ENCODE results near the gene C1orf216. TPM values are rescaled to one million over a fixed set of nuclear protein-coding genes. Genes with fewer than 3 reads are reported as not detected.

C1orf216 gene
- total RNA-seq, 1 experiment from 2014 or later: 11.5 TPM

DNA sequence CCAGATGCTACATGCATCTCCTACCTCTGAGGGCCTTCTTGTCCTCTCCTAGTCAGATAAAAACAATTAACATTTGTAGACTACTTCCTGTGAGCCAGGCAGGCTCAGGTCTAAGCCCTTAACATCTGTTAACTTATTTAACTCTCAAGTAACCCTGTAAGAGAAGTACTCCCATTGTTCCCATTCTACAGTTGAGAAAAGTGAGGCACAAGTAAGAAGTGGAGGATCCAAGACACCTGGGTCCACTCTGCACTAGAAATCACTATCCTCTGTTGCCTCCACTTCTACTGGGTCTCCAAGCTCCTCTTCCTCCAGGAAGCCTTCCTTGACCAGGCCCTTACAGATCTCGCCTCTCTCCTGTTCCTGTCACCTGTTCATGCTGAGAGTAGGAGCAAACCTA is 9.7 kb downstream of the C1orf216 start:
- BruUV-seq (replicated peaks): no TSS peak
- peaks cover 9% of the 10 kb centered on the region for H3K4me1 Mint-ChIP-seq (ENCODE audit: low read depth, unreplicated experiment)
- DNase-seq: no peak
- intact Hi-C loops (cut with micrococcal nuclease; ENCODE audit: unreplicated experiment): no loop called here
- H3K27me3 Mint-ChIP-seq (ENCODE audit: unreplicated experiment): peaks cover 59% of the 10 kb centered on the region
- CTCF ChIA-PET: interaction anchor here (0.6 kb wide), 1 partner anchor 462 kb away, joined by 3 read pairs; no protein-coding TSS in a partner anchor
- TF ChIP-seq, protein P1, sequence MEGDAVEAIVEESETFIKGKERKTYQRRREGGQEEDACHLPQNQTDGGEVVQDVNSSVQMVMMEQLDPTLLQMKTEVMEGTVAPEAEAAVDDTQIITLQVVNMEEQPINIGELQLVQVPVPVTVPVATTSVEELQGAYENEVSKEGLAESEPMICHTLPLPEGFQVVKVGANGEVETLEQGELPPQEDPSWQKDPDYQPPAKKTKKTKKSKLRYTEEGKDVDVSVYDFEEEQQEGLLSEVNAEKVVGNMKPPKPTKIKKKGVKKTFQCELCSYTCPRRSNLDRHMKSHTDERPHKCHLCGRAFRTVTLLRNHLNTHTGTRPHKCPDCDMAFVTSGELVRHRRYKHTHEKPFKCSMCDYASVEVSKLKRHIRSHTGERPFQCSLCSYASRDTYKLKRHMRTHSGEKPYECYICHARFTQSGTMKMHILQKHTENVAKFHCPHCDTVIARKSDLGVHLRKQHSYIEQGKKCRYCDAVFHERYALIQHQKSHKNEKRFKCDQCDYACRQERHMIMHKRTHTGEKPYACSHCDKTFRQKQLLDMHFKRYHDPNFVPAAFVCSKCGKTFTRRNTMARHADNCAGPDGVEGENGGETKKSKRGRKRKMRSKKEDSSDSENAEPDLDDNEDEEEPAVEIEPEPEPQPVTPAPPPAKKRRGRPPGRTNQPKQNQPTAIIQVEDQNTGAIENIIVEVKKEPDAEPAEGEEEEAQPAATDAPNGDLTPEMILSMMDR (IDR thresholded peaks at IDR 0.05; ENCODE audit: unreplicated experiment): no peak
- H3K36me3 Mint-ChIP-seq (ENCODE audit: insufficient read depth, unreplicated experiment): peaks cover 13% of the 10 kb centered on the region
- no peaks in the 10 kb centered on the region for H3K9me3 Mint-ChIP-seq (ENCODE audit: low read depth, unreplicated experiment)
- no peak overlapping the region for H3K27ac Mint-ChIP-seq (ENCODE audit: unreplicated experiment)
- peak overlapping the region; percentile 66 for H3K4me3 Mint-ChIP-seq (ENCODE audit: low read depth, unreplicated experiment)

DNA sequence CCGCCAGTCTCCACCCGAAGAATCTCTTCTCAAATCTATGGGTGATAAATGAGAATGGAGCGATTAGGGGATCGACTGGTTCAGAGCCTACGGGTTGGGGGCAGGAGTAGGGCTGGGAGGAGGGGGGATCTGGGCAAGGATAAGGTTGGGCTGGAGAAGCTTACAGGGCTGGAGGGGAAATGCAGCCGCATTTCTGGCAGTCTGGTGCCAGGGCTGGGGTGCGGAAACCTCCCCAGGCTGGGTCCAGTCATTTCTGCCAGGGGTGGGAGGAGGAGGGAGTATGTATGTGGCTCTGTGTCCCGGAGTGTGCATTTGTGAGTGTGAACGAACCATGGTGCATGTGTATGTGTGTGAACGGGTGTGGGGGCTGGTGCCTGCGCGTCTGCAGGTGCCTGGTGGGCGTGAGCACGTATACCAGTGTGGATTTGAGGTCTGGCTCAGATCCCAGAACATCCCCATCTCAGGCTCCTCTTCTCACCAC is 10.2 kb downstream of the C1orf216 start:
- Mint-ChIP-seq H3K4me3 (ENCODE audit: low read depth, unreplicated experiment) (peak overlapping the region; percentile 66), H3K27ac (ENCODE audit: unreplicated experiment) (no peak overlapping the region), H3K27me3 (ENCODE audit: unreplicated experiment) (peaks cover 62% of the 10 kb centered on the region), H3K9me3 (ENCODE audit: low read depth, unreplicated experiment) (no peaks in the 10 kb centered on the region), H3K36me3 (ENCODE audit: insufficient read depth, unreplicated experiment) (peaks cover 13% of the 10 kb centered on the region), H3K4me1 (ENCODE audit: low read depth, unreplicated experiment) (peaks cover 9% of the 10 kb centered on the region)
- no peak for DNase-seq
- CTCF ChIA-PET: interaction anchor here (0.6 kb wide), 1 partner anchor 461 kb away, joined by 3 read pairs; no protein-coding TSS in a partner anchor
- BruUV-seq (replicated peaks): no TSS peak
- TF ChIP-seq, protein P1 (IDR thresholded peaks at IDR 0.05; ENCODE audit: unreplicated experiment): no peak
- intact Hi-C loops (cut with micrococcal nuclease; ENCODE audit: unreplicated experiment): no loop called here

DNA sequence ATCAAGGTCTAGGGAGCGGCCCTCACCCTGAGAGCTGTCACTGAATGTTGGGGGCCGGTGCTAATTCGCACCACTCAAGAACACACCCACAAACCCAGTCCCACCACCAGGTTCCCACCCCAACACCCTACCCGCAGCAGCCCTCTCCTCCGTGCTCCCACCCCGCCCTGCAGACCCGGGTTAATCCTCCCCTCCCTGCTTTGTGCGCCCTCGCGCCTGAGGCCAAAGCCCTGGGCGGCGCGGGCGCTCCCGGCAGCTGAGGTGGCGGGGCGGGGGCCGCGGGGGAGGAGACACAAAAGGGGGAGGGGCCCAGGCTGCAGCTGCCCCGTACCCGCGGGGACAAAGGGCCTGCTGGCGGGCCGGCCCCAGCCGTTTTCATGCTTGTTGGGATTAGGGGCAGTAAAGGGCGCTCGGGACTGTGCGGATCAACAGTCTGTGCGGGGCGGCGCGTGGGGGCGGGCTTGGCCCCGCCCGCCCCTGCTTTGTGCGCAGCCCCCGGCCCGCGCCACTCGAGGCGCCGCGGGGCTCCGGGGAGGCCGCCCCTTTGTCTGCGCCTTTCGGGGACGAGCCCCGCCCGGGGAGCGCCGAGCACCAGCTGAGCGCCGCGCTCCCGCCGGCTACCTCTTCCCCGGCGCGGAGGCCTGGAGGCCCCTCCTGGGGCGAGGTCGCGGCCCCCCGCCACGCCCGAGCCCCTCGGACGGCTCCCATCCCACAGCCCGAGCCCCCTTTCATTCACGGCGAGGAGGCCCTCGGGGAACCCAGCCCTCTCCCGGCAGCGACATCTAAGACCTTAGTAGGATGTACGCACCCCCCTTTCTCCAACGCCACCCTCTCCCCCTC is 10.9 kb downstream of the C1orf216 start:
- peaks cover 9% of the 10 kb centered on the region for H3K4me1 Mint-ChIP-seq (ENCODE audit: low read depth, unreplicated experiment)
- peak; percentile 45 for DNase-seq
- intact Hi-C loops (cut with micrococcal nuclease; ENCODE audit: unreplicated experiment): no loop called here
- CTCF ChIA-PET: interaction anchor here (0.8 to 1.1 kb wide), 2 partner anchors 8 to 10 kb away, joined by 3 to 8 read pairs; no protein-coding TSS in a partner anchor
- no peaks in the 10 kb centered on the region for H3K9me3 Mint-ChIP-seq (ENCODE audit: low read depth, unreplicated experiment)
- peaks cover 13% of the 10 kb centered on the region for H3K36me3 Mint-ChIP-seq (ENCODE audit: insufficient read depth, unreplicated experiment)
- H3K27ac Mint-ChIP-seq (ENCODE audit: unreplicated experiment): no peak overlapping the region
- no TSS peak for BruUV-seq (replicated peaks)
- TF ChIP-seq, protein P1 (IDR thresholded peaks at IDR 0.05; ENCODE audit: unreplicated experiment): no peak
- peak overlapping the region; percentile 66 for H3K4me3 Mint-ChIP-seq (ENCODE audit: low read depth, unreplicated experiment)
- peaks cover 69% of the 10 kb centered on the region for H3K27me3 Mint-ChIP-seq (ENCODE audit: unreplicated experiment)

DNA sequence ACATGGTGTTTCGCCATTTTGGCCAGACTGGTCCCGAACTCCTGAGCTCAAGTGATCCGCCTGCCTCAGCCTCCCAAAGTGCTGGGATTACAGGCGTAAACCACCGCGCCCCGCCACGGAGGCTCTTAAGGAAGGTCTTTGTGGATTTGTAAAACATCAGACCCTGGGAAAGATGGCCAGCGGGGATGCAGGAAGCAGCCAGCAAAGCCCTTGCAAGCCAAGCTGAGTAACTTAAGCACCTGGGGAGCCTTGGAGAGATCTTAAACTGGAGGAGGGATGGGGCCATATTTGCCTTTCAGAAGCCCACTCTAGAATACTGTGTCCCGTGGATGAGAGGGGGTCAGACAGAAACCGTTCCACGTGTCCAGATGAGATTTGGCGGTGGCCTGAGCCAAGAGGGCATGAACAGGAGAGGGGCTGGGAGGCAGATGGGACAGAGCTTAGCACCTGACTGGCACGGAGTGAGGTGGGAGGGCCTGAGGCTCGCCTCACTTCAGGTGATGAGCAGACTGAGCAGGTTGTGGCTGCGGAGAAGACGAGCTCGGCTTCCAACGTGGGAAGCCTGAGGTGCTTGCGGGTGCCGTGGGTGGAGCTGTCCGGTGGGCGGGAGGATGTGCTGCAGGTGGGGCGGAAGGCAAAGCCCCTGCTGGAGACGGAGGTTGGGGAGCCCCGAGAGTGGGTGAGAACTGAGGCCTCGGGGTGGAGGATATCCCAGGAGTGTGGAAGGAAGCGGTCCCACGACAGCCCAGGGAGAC is 11.7 kb downstream of the C1orf216 start:
- peaks cover 13% of the 10 kb centered on the region for H3K36me3 Mint-ChIP-seq (ENCODE audit: insufficient read depth, unreplicated experiment)
- no peak overlapping the region for H3K27ac Mint-ChIP-seq (ENCODE audit: unreplicated experiment)
- TF ChIP-seq, protein P1 (IDR thresholded peaks at IDR 0.05; ENCODE audit: unreplicated experiment): no peak
- no TSS peak for BruUV-seq (replicated peaks)
- intact Hi-C loops (cut with micrococcal nuclease; ENCODE audit: unreplicated experiment): no loop called here
- CTCF ChIA-PET: interaction anchor here (0.8 to 1.1 kb wide), 2 partner anchors 9 to 10 kb away, joined by 3 to 8 read pairs; no protein-coding TSS in a partner anchor
- H3K27me3 Mint-ChIP-seq (ENCODE audit: unreplicated experiment): peaks cover 77% of the 10 kb centered on the region
- DNase-seq: no peak
- peak overlapping the region; percentile 66 for H3K4me3 Mint-ChIP-seq (ENCODE audit: low read depth, unreplicated experiment)
- H3K4me1 Mint-ChIP-seq (ENCODE audit: low read depth, unreplicated experiment): peaks cover 9% of the 10 kb centered on the region
- H3K9me3 Mint-ChIP-seq (ENCODE audit: low read depth, unreplicated experiment): no peaks in the 10 kb centered on the region

All from Calu3 (cell line).